AG09309 (cell line): ENCODE data around the gene TMEM170A.

ENCODE experiments used
- DNase-seq: peaks from one replicate; pipeline ENCODE4 v3.0.0-alpha.2; 2010; ENCODE audit warnings: low read depth
- H3K4me3 ChIP-seq: 2 replicates; pipeline ENCODE4 v1.5.1; 2011; ENCODE audit warnings: mild to moderate bottlenecking, low read depth, low read length, moderate library complexity; ENCODE audit not compliant: control insufficient read depth
- TF ChIP-seq, protein P1 (sequence below): IDR thresholded peaks from 2 replicates; pipeline ENCODE4 v1.5.1; 2011; ENCODE audit warnings: mild to moderate bottlenecking, low read depth, low read length, inconsistent platforms; ENCODE audit not compliant: insufficient read depth, control insufficient read depth; ENCODE audit errors: missing control alignments

The TMEM170A gene

DNA sequence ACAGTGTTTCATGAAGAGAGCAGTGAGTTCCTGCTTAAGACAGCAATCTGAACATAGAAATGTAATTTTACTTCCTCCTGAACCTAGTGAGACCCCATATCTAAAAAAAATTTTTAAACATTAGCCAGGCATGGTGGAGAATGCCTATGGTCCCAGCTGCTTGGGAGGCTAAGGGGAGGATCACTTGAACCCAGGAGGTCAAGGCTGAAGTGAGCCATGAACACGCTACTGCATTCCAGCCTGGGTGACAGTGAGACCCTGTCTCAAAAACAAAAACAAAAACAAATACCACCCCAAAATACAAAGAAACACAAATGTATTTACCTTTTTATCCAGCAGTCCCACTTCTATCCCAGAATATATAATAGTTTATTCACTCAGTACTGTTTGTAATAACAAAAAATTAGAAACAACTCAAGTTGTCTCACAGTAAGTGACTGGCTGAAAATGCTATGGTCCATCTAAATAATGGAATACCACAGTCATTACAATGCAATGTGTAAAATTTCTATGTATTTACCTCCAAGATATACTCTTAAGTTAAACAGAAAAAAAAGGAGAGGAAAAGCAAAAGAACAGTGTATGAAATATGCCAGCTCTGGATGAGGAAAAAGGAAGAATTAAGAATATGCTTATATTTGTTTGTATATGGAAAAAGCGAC lies 47.5 kb downstream of the TMEM170A start:
- no peak for DNase-seq
- no peak overlapping the region for H3K4me3 ChIP-seq
- TF ChIP-seq, protein P1, sequence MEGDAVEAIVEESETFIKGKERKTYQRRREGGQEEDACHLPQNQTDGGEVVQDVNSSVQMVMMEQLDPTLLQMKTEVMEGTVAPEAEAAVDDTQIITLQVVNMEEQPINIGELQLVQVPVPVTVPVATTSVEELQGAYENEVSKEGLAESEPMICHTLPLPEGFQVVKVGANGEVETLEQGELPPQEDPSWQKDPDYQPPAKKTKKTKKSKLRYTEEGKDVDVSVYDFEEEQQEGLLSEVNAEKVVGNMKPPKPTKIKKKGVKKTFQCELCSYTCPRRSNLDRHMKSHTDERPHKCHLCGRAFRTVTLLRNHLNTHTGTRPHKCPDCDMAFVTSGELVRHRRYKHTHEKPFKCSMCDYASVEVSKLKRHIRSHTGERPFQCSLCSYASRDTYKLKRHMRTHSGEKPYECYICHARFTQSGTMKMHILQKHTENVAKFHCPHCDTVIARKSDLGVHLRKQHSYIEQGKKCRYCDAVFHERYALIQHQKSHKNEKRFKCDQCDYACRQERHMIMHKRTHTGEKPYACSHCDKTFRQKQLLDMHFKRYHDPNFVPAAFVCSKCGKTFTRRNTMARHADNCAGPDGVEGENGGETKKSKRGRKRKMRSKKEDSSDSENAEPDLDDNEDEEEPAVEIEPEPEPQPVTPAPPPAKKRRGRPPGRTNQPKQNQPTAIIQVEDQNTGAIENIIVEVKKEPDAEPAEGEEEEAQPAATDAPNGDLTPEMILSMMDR = no peak

DNA sequence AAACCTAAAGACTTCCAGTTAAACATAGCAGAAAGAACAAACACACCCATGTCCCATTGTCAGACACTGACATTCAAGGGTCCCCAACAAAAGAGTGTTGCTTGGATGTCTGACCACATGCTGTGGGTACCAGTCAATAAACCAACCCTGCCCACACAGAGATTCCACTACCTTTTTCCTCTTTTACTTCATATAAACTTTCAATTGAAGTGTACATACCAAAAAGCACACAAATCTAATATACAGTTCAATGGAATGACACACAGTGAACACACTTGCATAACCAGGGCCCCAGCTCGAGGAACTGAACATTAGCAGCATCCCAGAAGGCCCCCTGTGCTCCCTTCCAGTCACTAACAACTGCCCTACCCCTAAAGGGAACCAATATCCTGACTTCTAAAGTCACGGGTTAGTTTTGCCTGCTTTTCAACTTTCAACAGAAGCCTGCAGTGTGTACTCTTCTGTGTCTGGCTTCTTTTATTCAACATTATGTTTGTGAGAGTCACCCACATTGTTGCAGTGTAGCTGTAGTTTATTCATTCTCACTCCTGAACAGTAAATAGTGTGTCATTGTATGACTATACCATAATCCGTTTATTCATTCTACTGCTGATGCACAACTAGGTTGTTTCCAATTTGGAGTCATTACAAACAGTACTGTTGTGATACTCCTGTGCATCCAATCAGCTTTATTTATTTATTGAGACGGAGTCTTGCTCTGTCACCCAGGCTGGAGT lies 49.2 kb downstream of the TMEM170A start:
- TF ChIP-seq, protein P1 = no peak
- DNase-seq = no peak
- no peak overlapping the region for H3K4me3 ChIP-seq

DNA sequence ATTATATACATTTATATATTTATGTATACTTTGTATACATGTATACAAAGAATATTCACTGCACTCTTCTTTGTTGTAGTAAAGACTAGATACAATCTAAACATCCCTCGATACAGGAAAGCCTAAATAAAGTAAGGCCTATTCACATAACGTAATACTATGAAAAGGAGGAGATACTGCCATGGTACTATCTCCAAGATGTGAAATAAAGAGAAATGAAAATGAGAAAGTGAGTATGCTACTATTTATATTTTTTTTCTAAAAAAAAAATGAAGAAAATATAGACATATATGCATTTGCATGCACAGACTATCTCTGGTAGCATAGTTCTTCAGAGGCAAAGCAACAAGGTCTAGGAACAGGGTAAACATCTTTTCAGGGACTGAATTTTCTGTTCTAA lies 50.5 kb downstream of the TMEM170A start:
- DNase-seq = no peak
- H3K4me3 ChIP-seq = no peak overlapping the region
- TF ChIP-seq, protein P1 = no peak

DNA sequence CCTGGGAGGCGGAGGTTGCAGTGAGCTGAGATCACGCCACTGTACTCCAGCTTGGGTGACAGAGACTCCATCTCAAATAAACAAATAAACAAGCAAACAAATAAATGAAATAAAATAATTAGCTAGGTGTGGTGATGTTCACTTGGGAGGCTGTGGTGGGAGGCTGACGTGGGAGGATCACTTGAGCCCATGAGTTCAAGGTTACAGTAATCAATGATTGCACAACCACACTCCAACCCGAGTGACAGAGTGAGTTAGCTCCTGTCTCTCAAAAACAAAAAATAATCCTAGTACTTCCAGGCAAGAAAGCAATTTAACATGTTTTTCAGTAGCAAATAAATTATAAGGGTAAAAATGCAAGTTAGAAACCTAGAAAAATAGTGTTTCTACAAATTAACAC lies 57.5 kb downstream of the TMEM170A start:
- no peak overlapping the region for H3K4me3 ChIP-seq
- DNase-seq = no peak
- TF ChIP-seq, protein P1 = no peak

DNA sequence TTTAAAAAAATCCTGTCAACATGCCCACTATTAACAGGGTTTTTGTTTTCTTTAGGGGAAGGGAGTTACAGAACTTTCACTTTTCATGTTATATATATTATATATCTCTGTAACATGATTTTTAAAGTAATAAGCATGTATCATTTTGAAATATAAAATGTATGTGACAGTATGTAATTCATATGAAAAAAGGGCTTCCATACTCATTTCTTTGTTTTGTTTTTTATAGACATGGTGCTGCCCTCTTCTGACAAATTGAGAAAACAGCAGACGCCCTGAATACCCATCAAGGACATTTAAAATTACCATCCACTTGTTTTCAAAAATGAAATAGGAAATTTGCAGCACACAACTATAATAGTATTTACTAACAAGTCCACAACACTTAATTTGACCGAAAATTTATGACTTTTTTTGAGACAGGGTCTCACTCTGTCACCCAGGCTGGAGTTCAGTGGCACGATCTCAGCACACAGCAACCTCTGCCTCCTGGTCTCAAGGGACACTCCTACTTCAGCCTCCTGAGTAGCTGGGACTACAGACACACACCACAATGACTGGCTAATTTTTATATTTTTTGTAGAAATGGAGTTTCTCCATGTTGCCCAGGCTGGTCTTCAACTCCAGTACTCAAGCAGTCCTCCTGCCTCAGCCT lies 61.5 kb downstream of the TMEM170A start:
- DNase-seq = no peak
- TF ChIP-seq, protein P1 = peak; percentile 58
- no peak overlapping the region for H3K4me3 ChIP-seq

DNA sequence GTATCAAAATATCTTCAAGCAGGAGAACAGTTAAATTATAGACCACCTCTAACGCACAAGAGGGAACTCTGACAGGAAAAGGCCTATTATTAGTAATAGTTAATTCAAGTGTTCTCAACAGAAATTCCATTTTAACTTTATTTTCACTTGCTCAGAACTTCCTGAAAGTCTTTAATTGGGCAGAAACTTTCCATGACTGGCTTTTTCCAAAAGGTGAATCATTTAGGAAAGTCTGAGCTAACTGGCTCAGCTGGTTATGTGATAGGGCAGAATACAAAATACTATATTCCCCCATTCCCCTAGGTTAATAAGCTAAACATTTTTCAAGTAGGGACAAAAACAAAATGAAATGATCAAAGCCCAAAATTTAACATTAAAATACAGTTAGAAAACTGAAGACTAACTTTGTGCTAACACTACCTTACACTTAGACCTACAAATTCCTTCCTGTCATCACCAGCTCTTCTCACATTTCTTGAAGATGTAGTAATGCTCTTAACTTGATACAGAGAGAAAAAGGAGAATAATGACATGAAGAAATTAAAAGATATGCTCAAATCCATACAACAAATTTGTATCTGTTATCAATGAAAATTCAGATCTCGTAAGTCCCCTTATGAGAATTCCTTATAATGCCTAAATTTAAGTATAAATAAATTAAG lies 62.2 kb downstream of the TMEM170A start:
- no peak overlapping the region for H3K4me3 ChIP-seq
- DNase-seq = no peak
- TF ChIP-seq, protein P1 = no peak
